ENCODE measurements around the gene SELENOO. TPM values are rescaled to one million over a fixed set of nuclear protein-coding genes. Genes with fewer than 3 reads are reported as not detected.

SELENOO gene
- 20.0 and 64.1 TPM in 2 replicates for total RNA-seq (2014; rRNA removed; shearing (Covaris generic); ENCODE audit: low replicate concordance)

DNA sequence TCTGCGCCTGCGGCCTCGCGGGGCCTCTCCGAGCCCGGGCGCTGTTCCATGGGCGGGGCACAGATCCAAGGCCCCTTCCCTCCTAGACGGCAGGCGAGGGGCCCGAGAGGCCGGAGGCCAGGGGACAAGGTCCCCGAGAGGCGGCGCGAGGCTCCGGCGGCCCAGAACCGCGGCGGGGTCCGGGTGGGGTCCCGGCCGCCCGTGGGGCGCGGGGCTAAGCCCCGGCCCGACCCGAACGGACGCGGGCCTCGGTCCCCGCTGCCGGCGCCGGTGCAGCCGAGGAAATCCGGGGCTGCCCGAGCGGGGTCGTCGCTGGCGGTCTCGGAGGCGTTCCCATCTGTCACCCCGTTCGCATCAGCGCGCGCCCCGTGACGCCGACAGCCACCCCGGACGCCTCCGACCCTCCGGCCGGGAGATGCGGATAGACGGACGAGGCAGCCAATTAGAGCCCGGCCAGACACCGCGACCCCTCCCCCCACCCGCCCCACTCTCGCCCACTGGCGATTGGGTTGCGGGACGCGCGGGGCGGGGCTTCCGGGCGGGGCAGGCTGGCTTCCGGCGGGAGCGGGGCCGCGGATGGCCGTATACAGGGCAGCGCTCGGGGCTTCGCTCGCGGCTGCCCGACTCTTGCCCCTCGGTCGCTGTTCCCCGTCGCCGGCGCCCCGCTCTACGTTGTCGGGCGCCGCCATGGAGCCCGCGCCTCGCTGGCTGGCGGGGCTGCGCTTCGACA is at the start of gene SELENOO:
SELENOO (plus strand) TSS at position 551 of the 730 bp plus-strand sequence; CDS start at position 577, 26 bp downstream.
- no peak within 1 kb of the TSS for H2AFZ ChIP-seq (ENCODE audit: low read length)
- DNase-seq: peak; percentile 98

DNA sequence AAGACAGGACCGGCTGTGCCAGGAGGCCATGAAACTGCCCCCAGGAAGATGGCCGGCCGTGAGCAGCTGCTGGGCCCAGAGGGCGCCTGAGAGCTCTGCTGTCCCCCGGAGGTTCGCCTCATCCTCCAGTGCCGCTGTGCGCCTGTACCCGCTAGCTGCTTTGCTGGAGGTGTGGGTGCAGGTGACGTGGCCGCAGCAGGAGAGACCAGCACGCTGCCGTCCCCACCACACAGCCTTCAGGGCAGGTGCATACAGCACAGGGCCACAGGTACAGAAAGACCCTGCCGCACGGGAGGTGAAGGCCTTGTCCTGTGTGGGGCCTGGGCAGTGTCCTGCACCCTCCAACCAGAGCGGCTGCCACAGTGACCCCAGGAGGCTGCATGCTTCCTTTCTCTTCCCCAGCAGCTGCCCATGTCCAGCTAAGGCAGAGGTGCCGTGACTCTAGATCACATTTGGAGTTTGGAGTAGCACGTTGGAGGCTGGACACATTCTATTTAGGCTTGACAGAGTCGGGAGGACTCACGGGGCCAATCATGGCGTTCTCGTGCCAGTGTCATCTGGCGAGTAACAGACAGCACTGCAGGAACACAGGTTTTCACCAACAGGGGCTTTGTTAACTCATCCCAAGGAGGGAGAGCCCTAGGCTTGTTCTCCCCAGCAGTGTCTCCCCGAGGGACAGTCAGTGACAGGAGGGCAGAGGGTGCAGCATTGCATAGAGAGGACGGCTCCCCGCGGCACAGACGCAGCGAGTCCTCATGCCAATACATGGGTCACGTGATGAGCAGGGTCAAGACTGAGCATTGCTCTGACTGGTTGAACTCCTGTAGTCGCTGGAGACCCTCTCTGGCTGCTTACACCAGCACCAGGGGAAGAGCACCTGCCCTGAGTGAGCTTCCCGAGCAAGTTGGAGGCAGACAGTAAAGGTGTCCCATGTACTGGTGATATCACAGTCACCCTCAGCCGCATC is 49.0 kb upstream of the SELENOO start:
- no peaks in the 10 kb centered on the region for H3K36me3 ChIP-seq (ENCODE audit: insufficient read depth, low read length)
- no peak overlapping the region for H2AFZ ChIP-seq (ENCODE audit: low read length)
- H3K27me3 ChIP-seq (ENCODE audit: low read length): no peaks in the 10 kb centered on the region

More for the DNA sequence above, at the start of gene SELENOO:
- Histone ChIP-seq H3K4me1 (ENCODE audit: low read length) (peaks cover 60% of the 10 kb centered on the region), H3K27ac (ENCODE audit: low read length) (peak within 1 kb of the TSS; percentile 81), H3K4me2 (ENCODE audit: low read depth, low read length, poor library complexity, severe bottlenecking) (peak within 1 kb of the TSS; percentile 92), H3K4me3 (ENCODE audit: low read length) (peak within 1 kb of the TSS; percentile 92), H3K9me2 (replicated peaks; ENCODE audit: insufficient read depth, low read length) (no peaks in the 10 kb centered on the region), H3K9ac (ENCODE audit: low read length) (peak within 1 kb of the TSS; percentile 87), H3K9me3 (ENCODE audit: low read length) (no peaks in the 10 kb centered on the region), H3K27me3 (ENCODE audit: low read length) (no peaks in the 10 kb centered on the region), H3K36me3 (ENCODE audit: insufficient read depth, low read length) (no peaks in the 10 kb centered on the region; the same call in 1 of the 2 replicates), H3K79me2 (ENCODE audit: low read length) (peaks cover 28% of the 10 kb centered on the region), H4K20me1 (ENCODE audit: insufficient read depth, low read depth, low read length) (peaks cover 3% of the 10 kb centered on the region; the same call in 1 of the 2 replicates)

GRCh38 chr22:50153056-50153755 is 47.6 kb upstream of the SELENOO start:
- no peaks in the 10 kb centered on the region for H3K79me2 ChIP-seq (ENCODE audit: low read length)
- H2AFZ ChIP-seq (ENCODE audit: low read length): no peak overlapping the region
- H3K27ac ChIP-seq (ENCODE audit: low read length): no peak overlapping the region
- no peak overlapping the region for H3K4me3 ChIP-seq (ENCODE audit: low read length)
- no peaks in the 10 kb centered on the region for H3K9me2 ChIP-seq (replicated peaks; ENCODE audit: insufficient read depth, low read length)
- no peaks in the 10 kb centered on the region for H3K36me3 ChIP-seq (ENCODE audit: insufficient read depth, low read length)
- no peaks in the 10 kb centered on the region for H4K20me1 ChIP-seq (ENCODE audit: insufficient read depth, low read depth, low read length)
- H3K9me3 ChIP-seq (ENCODE audit: low read length): no peaks in the 10 kb centered on the region
- peaks cover 24% of the 10 kb centered on the region for H3K4me1 ChIP-seq (ENCODE audit: low read length)
- no peak overlapping the region for H3K4me2 ChIP-seq (ENCODE audit: low read depth, low read length, poor library complexity, severe bottlenecking)
- no peaks in the 10 kb centered on the region for H3K27me3 ChIP-seq (ENCODE audit: low read length)
- DNase-seq: no peak
- H3K9ac ChIP-seq (ENCODE audit: low read length): no peak overlapping the region

More for the DNA sequence above, 49.0 kb upstream of the SELENOO start:
- H3K4me3 ChIP-seq (ENCODE audit: low read length): no peak overlapping the region
- no peaks in the 10 kb centered on the region for H3K9me2 ChIP-seq (replicated peaks; ENCODE audit: insufficient read depth, low read length)
- no peak overlapping the region for H3K4me2 ChIP-seq (ENCODE audit: low read depth, low read length, poor library complexity, severe bottlenecking)
- no peaks in the 10 kb centered on the region for H3K9me3 ChIP-seq (ENCODE audit: low read length)
- H3K79me2 ChIP-seq (ENCODE audit: low read length): no peaks in the 10 kb centered on the region
- no peaks in the 10 kb centered on the region for H4K20me1 ChIP-seq (ENCODE audit: insufficient read depth, low read depth, low read length)
- no peak overlapping the region for H3K9ac ChIP-seq (ENCODE audit: low read length)
- no peak for DNase-seq
- H3K4me1 ChIP-seq (ENCODE audit: low read length): peaks cover 12% of the 10 kb centered on the region
- H3K27ac ChIP-seq (ENCODE audit: low read length): no peak overlapping the region

DNA sequence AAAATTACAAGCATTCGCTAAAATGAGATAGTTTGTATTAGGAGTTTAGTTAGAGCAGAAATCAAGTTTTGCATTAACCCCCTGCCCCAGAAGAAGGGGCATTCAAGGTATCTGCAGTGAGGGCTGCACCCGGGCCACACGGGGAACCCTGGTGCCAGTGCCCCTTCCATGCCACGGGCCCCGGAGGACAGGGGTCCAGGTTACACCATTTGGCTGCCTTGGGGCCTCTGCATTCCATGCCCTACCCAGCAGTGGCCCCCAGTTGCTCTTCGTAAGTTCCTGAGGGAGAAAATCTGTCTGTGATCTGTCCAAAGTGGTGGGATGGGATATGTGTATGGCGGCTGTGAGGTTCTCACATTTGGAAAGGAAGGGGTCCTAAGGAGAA is 47.1 kb upstream of the SELENOO start:
- no peaks in the 10 kb centered on the region for H3K36me3 ChIP-seq (ENCODE audit: insufficient read depth, low read length)
- no peak overlapping the region for H2AFZ ChIP-seq (ENCODE audit: low read length)
- no peak overlapping the region for H3K27ac ChIP-seq (ENCODE audit: low read length)
- no peak overlapping the region for H3K4me3 ChIP-seq (ENCODE audit: low read length)
- no peaks in the 10 kb centered on the region for H3K9me2 ChIP-seq (replicated peaks; ENCODE audit: insufficient read depth, low read length)
- H3K4me2 ChIP-seq (ENCODE audit: low read depth, low read length, poor library complexity, severe bottlenecking): no peak overlapping the region
- H4K20me1 ChIP-seq (ENCODE audit: insufficient read depth, low read depth, low read length): no peaks in the 10 kb centered on the region
- no peaks in the 10 kb centered on the region for H3K27me3 ChIP-seq (ENCODE audit: low read length)
- H3K79me2 ChIP-seq (ENCODE audit: low read length): no peaks in the 10 kb centered on the region
- no peaks in the 10 kb centered on the region for H3K9me3 ChIP-seq (ENCODE audit: low read length)
- peaks cover 29% of the 10 kb centered on the region for H3K4me1 ChIP-seq (ENCODE audit: low read length)
- H3K9ac ChIP-seq (ENCODE audit: low read length): no peak overlapping the region
- DNase-seq: no peak

GRCh38 chr22:50157709-50158375 is 43.0 kb upstream of the SELENOO start:
- Histone ChIP-seq H2AFZ (ENCODE audit: low read length) (no peak overlapping the region), H3K27ac (ENCODE audit: low read length) (no peak overlapping the region), H3K9me2 (replicated peaks; ENCODE audit: insufficient read depth, low read length) (no peaks in the 10 kb centered on the region), H3K9ac (ENCODE audit: low read length) (no peak overlapping the region), H3K9me3 (ENCODE audit: low read length) (no peaks in the 10 kb centered on the region), H3K4me3 (ENCODE audit: low read length) (no peak overlapping the region), H3K4me2 (ENCODE audit: low read depth, low read length, poor library complexity, severe bottlenecking) (peak overlapping the region; percentile 41), H3K27me3 (ENCODE audit: low read length) (no peaks in the 10 kb centered on the region), H3K79me2 (ENCODE audit: low read length) (no peaks in the 10 kb centered on the region), H3K4me1 (ENCODE audit: low read length) (peaks cover 26% of the 10 kb centered on the region), H3K36me3 (ENCODE audit: insufficient read depth, low read length) (no peaks in the 10 kb centered on the region), H4K20me1 (ENCODE audit: insufficient read depth, low read depth, low read length) (no peaks in the 10 kb centered on the region)
- DNase-seq: no peak

GRCh38 chr22:50160947-50161346 is 39.9 kb upstream of the SELENOO start:
- no peak overlapping the region for H3K9ac ChIP-seq (ENCODE audit: low read length)

DNA sequence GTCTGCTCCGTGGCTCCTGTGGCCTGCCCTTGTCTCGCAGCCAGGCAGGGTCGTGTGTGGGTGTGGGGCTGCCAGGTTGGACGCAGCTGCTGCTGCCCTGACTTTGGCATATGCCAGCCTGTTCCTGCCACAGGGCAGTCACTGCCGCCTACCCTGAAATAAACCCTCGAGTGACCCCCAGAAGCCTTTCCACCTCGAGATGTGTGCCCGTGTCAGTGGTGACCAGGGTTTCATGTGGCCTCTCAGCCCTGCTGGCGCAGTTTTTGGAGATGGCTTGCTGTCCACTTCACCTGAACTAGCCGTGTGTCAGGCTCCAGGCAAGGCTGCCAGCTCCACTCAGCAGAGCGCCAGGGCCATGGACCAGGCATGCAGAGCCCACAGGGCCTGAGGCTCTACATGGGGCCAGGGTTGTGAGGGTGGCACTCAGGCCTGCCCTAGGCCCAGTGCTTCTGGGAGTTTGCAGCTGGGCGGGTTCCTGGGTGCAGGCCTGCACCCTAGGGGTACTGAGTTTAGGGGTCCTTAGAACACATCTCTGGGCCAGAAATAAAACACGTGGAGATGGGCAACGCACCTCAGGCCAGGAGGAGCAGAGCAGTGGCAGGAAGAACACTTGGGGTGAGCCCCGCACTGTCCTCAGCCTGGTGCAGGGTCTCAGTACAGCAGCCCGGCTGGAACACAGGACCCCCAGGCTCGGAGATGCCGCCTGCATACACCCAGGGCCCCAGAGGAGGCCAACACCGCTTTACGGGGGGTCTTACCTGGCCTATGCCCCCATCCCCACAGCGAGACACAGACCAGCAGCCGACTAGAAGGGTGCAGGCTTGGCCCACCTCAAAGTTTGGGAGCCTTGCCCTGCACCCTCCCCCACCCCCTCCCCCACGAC is 39.1 kb upstream of the SELENOO start:
- no peak overlapping the region for H3K27ac ChIP-seq (ENCODE audit: low read length)
- H3K4me1 ChIP-seq (ENCODE audit: low read length): peaks cover 23% of the 10 kb centered on the region
- no peak overlapping the region for H3K4me3 ChIP-seq (ENCODE audit: low read length)
- no peaks in the 10 kb centered on the region for H3K79me2 ChIP-seq (ENCODE audit: low read length)
- H3K36me3 ChIP-seq (ENCODE audit: insufficient read depth, low read length): no peaks in the 10 kb centered on the region
- DNase-seq: no peak
- H3K9me3 ChIP-seq (ENCODE audit: low read length): no peaks in the 10 kb centered on the region
- H2AFZ ChIP-seq (ENCODE audit: low read length): no peak overlapping the region
- no peak overlapping the region for H3K4me2 ChIP-seq (ENCODE audit: low read depth, low read length, poor library complexity, severe bottlenecking)
- no peak overlapping the region for H3K9ac ChIP-seq (ENCODE audit: low read length)
- no peaks in the 10 kb centered on the region for H3K9me2 ChIP-seq (replicated peaks; ENCODE audit: insufficient read depth, low read length)
- no peaks in the 10 kb centered on the region for H4K20me1 ChIP-seq (ENCODE audit: insufficient read depth, low read depth, low read length)
- H3K27me3 ChIP-seq (ENCODE audit: low read length): no peaks in the 10 kb centered on the region

More at GRCh38 chr22:50160947-50161346, 39.9 kb upstream of the SELENOO start:
- Histone ChIP-seq H3K4me3 (ENCODE audit: low read length) (no peak overlapping the region), H3K9me3 (ENCODE audit: low read length) (no peaks in the 10 kb centered on the region), H3K4me2 (ENCODE audit: low read depth, low read length, poor library complexity, severe bottlenecking) (no peak overlapping the region), H2AFZ (ENCODE audit: low read length) (no peak overlapping the region), H3K36me3 (ENCODE audit: insufficient read depth, low read length) (no peaks in the 10 kb centered on the region), H3K4me1 (ENCODE audit: low read length) (peaks cover 26% of the 10 kb centered on the region), H4K20me1 (ENCODE audit: insufficient read depth, low read depth, low read length) (no peaks in the 10 kb centered on the region), H3K79me2 (ENCODE audit: low read length) (no peaks in the 10 kb centered on the region), H3K27ac (ENCODE audit: low read length) (no peak overlapping the region), H3K27me3 (ENCODE audit: low read length) (no peaks in the 10 kb centered on the region), H3K9me2 (replicated peaks; ENCODE audit: insufficient read depth, low read length) (no peaks in the 10 kb centered on the region)
- no peak for DNase-seq

All from Karpas-422 (cell line).